ENCODE measurements around the gene HOXA2. TPM values are rescaled to one million over a fixed set of nuclear protein-coding genes. Genes with fewer than 3 reads are reported as not detected.

Gene HOXA2
- total and polyA plus RNA-seq, 2 of the 8 experiments (the other 6 are each of a cell fraction or from before 2014, with no cell fraction given) = not detected

- Histone ChIP-seq H2BK120ac (replicated peaks; ENCODE audit: low read depth, low read length) (no peak overlapping the region), H4K5ac (ENCODE audit: insufficient read length, low read depth, low read length) (no peak overlapping the region), H4K91ac (replicated peaks; ENCODE audit: insufficient read length, low read length) (no peak overlapping the region), H4K8ac (ENCODE audit: extremely low read depth, insufficient read depth, low read length) (no peak overlapping the region), H2BK20ac (ENCODE audit: low read length) (no peak overlapping the region), H2AFZ (ENCODE audit: low read length) (no peak overlapping the region), H3K79me2 (ENCODE audit: control insufficient read depth in 1 of 2, insufficient read depth in 2 of 2, low read length in 2 of 2) (no peaks in the 10 kb centered on the region), H3K4me2 (ENCODE audit: insufficient read depth in 1 of 2, low read depth in 2 of 2, low read length in 2 of 2) (no peak overlapping the region), H2BK5ac (ENCODE audit: low read depth, low read length) (no peak overlapping the region), H3K36me3 (ENCODE audit: control insufficient read depth in 2 of 4, insufficient read depth in 4 of 4, low read length in 3 of 4) (peaks cover 0 to 5% (median 0%) of the 10 kb centered on the region in 4 experiments; a peak in 2 of 8 replicates), H3K23ac (ENCODE audit: insufficient read length) (no peak overlapping the region), H3K14ac (ENCODE audit: insufficient read length) (no peak overlapping the region), H3K79me1 (ENCODE audit: low read depth, low read length) (no peaks in the 10 kb centered on the region), H3K9me3 (ENCODE audit: insufficient read depth in 2 of 2, low read depth in 1 of 2, low read length in 1 of 2) (no peaks in the 10 kb centered on the region; a peak in 1 of 4 replicates), H3K4me3 (ENCODE audit: extremely low read depth in 1 of 4, insufficient read depth in 2 of 4, low read depth in 3 of 4, low read length in 4 of 4) (no peak overlapping the region), H3K9ac (replicated peaks in 1 of 4; ENCODE audit: extremely low read depth in 1 of 4, low read depth in 3 of 4, low read length in 3 of 4) (no peak overlapping the region), H2BK12ac (ENCODE audit: low read depth, low read length) (no peak overlapping the region), H4K20me1 (replicated peaks in 1 of 2; ENCODE audit: control insufficient read depth in 1 of 2, insufficient read depth in 2 of 2, low read length in 2 of 2) (peaks cover 11 to 36% of the 10 kb centered on the region in 2 experiments), H3K56ac (replicated peaks; ENCODE audit: insufficient read length, low read depth, low read length) (no peak overlapping the region), H2AK5ac (ENCODE audit: low read depth, low read length) (no peak overlapping the region), H3K27ac (ENCODE audit: low read depth, low read length) (no peak overlapping the region), H3K4ac (replicated peaks; ENCODE audit: insufficient read length, low read depth, low read length) (no peak overlapping the region), H3K27me3 (replicated peaks in 1 of 4; ENCODE audit: control insufficient read depth in 3 of 4, extremely low read depth in 1 of 4, insufficient read depth in 3 of 4, low read length in 3 of 4) (peaks cover 85 to 100% (median 96%) of the 10 kb centered on the region in 4 experiments), H3K18ac (ENCODE audit: extremely low read depth, low read length) (no peak overlapping the region), H3K23me2 (ENCODE audit: low read depth, low read length) (peaks cover 7% of the 10 kb centered on the region; the same call in 1 of the 2 replicates), H2BK15ac (ENCODE audit: low read length) (no peak overlapping the region), H3K4me1 (replicated peaks in 1 of 4; ENCODE audit: control insufficient read depth in 3 of 4, insufficient read depth in 4 of 4, low read length in 3 of 4) (peaks cover 2 to 17% (median 10%) of the 10 kb centered on the region in 4 experiments)
- FAIRE-seq (no peak), DNase-seq (ENCODE audit: low read depth in 1 of 2, low spot score in 2 of 2) (no peak)
- POLR2A ChIA-PET (ENCODE audit: partially characterized antibody) = no interaction called here
- CTCF ChIA-PET (ENCODE audit: partially characterized antibody) = interaction anchor here (0.9 to 12.1 kb wide), 4 partner anchors 8 to 86 kb away, joined by 3 to 123 read pairs (median 4); partner anchors contain the start of genes HOXA5 and HOXA6
- TF ChIP-seq CREB1 (IDR thresholded peaks at IDR 0.05) = no peak
- TF ChIP-seq EZH2 (IDR thresholded peaks at IDR 0.05; ENCODE audit: low read depth, low read length, severe bottlenecking) = peak; percentile 59
- 35% methylated on average over 1 of the region's 1 CpG; no CpG with 5 or more reads in 1 of the 2 experiments for WGBS, 2 experiments (ENCODE audit: extremely low coverage in 1 of 2, insufficient coverage in 1 of 2, insufficient read length in 1 of 2, insufficient replicate concordance in 2 of 2, low coverage in 1 of 2, low lambda C conversion rate in 2 of 2, missing lambda C conversion rate in 1 of 2)
These were observed 9.7 kb downstream of the HOXA2 start for GRCh38 chr7:27092819-27093110.
